SIG-M5 (cell line): ENCODE results near the gene GID8.
"Not testable (repeated sequence)": the region's sequence is repeated elsewhere in the genome, so short reads cannot be mapped to it uniquely, and the experiment has no call there.

Source experiments
- DNase-seq: peaks from one replicate; lab custom pipeline; 2025; lab: John Stamatoyannopoulos, UW

Gene GID8

DNA sequence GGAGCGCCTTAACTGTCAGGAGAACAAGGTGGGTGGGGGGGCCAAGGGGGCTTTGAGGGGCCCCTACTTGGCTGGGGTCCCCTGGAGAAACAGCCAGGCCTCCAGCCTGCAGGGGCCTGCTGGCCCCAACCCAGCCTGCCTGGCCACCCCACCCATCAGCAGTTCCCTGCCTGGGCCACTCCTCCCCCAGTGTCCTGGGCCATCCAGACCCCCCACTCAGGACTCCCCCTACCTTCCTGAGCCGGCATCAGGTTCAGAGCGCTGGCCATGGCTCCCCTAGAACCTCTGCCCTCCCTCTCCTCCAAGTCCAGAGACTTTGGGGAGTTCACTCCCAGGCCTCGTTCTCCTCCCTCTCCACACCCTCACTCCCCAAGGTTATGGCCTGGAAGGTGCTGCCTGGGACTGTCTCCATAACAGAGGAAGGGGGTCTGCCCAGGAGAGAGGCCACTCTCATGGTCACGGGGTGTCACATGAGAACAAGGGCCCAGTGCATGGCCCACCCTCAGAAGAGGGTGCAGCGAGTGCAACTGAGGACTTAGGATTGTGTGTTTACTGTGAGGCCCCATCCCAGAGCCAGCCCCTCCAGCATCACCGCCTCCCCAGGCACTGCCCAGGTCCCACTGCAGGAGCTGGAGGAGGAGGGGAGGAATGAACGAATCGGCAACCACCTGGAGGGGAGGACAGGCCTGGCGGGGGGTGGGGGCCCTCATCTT lies 20.6 kb downstream of the GID8 start:
- no peak for DNase-seq

DNA sequence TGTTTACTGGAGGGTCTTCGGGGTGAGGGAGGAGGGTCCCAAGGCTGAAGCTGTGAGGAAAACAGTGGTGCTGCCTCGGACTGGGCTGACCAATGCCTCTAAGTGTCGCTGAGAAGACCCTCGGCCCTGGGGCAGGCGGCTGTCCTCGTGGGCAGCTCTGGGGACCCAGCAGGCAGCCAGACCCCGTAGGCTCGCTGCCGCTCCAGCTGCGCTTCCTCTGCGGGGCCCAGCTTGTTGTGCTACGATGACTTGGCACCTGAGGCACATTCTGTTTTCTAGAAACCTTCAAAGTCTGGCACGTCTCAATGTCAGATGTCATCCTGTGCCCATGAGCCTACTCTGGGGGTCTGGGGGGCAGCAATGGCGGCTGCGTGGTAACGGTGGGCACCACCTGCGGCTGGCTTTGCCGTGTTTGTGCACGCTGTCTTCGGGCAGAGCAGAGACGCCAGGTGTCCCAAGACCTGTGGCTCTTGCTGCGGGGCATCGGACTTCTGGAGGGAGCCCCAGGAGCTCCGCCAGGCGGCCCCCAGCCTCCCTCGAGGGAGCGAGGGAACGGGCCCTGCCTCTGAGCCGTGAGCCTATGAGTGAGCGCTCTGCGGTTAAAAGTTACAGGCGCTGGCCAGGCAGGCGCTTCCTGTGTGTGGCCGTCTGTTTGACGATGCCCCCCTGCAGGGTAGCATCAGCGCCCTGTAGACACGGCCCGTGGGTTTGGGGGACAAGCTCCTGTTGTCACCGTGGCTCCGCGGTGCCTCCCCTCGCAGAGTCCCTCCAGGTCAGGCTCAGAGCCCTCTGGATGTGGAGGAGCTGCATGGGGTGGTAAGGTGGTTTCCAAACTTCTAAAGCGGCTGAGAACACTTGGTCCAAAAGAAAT lies 21.4 kb downstream of the GID8 start:
- no peak for DNase-seq

- no peak for DNase-seq
Measured at GRCh38 chr20:62959998-62960436, 22.1 kb downstream of the GID8 start.

DNA sequence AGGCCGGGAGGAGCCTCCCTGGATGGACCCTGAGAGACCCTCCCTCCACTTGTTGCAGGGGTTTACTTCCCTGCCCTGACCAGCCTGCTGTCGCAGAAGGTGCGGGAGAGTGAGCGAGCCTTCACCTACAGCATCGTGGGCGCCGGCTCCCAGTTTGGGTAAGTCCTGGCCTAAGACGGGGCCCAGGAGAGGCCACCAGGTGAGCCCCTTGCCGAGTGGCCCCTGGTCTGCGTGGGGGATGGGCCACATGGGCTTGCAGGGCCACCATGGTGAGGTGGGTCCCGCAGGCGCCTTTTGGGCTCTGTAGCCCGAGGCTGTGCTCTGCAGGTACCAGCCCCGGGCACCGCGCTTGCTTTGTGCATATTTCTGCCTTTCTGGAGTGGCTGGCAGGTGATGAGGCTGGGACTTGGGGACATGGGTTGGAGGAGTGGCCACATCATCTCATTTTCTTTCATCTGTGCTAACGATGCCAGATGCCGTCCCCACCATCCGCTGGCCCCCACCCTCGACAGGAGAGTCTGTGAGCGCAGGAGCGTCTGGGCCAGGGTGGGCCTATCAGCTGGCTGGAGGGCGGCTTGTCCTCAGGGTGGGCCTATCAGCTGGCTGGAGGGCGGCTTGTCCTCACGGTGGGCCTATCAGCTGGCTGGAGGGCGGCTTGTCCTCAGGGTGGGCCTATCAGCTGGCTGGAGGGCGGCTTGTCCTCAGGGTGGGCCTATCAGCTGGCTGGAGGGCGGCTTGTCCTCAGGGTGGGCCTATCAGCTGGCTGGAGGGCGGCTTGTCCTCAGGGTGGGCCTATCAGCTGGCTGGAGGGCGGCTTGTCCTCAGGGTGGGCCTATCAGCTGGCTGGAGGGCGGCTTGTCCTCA lies 22.7 kb downstream of the GID8 start:
- DNase-seq: not testable (repeated sequence)

DNA sequence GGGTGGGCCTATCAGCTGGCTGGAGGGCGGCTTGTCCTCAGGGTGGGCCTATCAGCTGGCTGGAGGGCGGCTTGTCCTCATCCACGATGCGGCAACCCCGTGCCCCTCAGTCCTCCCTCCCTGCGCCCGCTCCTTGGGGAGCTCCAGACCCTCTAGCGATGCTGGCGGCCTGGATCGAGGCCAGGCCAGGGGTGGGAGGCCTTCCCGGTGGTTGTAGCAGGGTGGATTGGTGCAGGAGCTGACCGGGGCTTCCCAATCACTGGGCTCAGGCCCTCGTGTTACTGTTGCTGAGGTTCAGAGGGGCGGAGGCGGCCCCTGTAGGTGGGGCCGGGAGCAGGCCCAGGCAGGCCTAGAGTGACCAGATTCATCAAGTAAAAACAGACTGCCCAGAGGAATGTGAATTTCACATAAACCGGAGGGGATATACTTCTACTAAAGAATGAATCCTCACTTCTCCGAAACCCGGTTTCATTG lies 23.4 kb downstream of the GID8 start:
- DNase-seq: no peak

DNA sequence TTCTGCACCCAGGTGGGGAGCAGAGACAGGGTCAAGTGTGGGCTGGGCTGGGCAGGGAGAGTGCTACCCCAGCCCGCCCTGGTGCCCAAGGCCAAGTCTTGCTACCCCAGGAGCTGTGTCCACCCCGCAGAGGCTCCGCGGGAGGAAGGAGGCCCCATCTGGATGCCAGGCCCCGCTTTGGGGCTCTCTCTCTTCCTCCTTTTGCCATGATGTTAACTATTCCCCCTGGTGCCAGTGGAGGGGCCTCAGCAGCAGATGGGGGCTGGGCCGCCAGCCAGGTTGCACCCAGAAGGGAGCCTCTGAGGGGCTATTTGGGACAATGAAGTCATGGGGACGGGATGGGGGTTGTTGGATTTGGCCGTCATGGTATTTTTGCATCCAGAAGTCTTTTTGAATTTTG lies 23.9 kb downstream of the GID8 start:
- DNase-seq: no peak

GRCh38 chr20:62962221-62962879 lies 24.4 kb downstream of the GID8 start:
- no peak for DNase-seq

DNA sequence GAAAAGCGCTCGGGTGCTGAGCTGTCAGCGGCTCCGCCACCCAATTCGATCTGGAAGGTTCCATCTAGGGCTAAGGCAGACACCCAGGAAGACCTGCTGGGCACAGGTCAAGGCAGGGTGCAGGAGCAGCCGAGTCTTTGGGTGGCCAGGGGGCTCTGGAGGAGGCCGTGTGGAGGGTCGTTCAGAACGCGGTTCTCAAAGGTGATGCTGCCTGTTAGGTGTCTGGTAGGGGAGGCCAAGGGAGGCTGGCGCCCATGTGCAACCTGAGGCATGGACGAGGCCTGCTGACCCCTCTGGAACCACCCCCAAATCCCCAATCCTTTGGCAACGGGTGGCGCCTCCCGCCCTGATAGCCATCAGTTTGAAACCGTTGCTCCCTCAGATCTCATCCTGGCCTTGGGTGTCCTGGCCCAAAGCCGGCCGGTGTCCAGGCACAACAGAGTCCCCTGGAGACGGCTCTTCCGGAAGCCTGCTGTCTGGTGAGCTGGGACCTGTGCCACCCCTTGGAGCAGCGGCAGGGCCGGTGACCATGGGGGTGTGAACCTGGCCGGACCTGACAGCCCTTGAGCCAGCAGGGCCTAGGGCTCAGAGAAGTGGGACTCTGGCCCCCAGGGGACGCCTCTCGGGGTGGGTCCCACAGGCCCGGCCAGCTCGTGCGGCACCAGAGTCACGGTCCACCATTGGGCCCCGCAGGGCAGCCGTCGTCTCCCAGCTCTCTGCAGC lies 25.1 kb downstream of the GID8 start:
- DNase-seq: no peak

GRCh38 chr20:62963614-62964397 lies 25.9 kb downstream of the GID8 start:
- DNase-seq: no peak

DNA sequence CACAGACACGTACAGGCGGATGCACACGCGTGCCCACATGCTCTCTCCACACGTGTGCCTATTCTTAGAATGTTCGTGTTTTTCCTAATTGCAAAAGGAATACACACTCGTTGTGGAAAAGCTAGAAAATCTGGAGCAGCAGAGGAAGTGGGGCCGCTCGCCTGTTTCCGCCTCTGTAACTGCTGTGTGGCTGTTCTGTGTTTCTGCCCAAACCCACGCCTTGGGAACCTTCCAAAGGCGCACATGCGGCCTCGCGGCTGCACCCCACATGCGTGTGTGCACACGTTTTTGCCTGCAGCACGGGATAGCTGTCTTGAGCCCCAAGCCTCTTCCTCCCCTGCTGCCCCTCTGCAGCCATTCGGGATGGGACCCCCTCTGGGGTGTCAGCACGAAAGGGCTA lies 26.8 kb downstream of the GID8 start:
- DNase-seq: no peak

GRCh38 chr20:62965363-62965771 lies 27.4 kb downstream of the GID8 start:
- no peak for DNase-seq

GRCh38 chr20:62966212-62967148 lies 28.5 kb downstream of the GID8 start:
- no peak for DNase-seq

- DNase-seq: no peak
Measured at GRCh38 chr20:62967149-62967501, 29.2 kb downstream of the GID8 start.

GRCh38 chr20:62967628-62968351 lies 29.8 kb downstream of the GID8 start:
- DNase-seq: no peak

- no peak for DNase-seq
Measured at GRCh38 chr20:62968378-62969178, 30.6 kb downstream of the GID8 start.

DNA sequence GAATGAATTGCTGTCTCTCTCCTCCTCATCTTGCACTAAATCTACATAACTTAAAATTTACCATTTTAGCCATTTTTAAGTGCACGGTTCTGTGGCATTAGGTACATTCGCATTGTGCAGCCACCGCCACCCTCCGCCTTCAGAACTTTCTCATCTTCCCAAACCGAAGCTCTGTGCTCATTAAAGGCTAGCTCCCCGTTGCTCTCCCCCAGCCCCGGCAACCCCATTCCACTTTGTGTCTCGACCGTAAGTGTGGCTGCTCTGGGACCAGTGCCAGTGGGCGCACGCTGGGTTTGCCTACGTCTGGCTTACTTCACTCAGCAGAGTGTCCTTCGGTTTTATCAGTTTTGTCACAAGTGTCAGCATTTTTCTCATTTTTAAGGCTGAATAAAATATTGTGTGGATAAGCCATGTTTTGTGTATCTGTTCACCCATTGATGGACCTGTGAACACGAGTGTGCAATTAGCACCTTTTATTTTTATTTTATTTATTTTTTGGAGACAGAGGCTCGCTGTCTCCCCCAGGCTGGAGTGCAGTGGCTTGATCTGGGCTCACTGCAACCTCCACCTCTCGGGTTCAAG lies 31.3 kb downstream of the GID8 start:
- DNase-seq: no peak

GRCh38 chr20:62969939-62970306 lies 32.0 kb downstream of the GID8 start:
- DNase-seq: no peak
